GM12878 (cell line): ENCODE measurements around the gene XYLB. TPM values are rescaled to one million over a fixed set of nuclear protein-coding genes. Genes with fewer than 3 reads are reported as not detected.

Experiments used
- ATAC-seq: fragments of 200-7000 bp; cut with Tn5 transposase; 3 replicates; pipeline ENCODE4 v1.9.1; 2020; ENCODE audit warnings: mild to moderate bottlenecking, moderate library complexity
- BruUV-seq: library from RNA; stranded (reverse); fragments of 400-500 nt; replicated peaks from 2 replicates; lab custom pipeline; 2021; lab: Mats Ljungman, UMichigan
- CTCF ChIA-PET: fragments of 300-600 bp; sonication (Branson Sonifier 250); formaldehyde crosslinking; extraction: SDS; loops from one replicate; lab custom pipeline; 2021; ENCODE audit warnings: inconsistent platforms; lab: Yijun Ruan, JAX
- POLR2A ChIA-PET: fragments of 350-600 bp; formaldehyde crosslinking; extraction: SDS; loops from one replicate; lab custom pipeline; 2021; ENCODE audit warnings: inconsistent platforms; lab: Charles Lee
- RAD21 ChIA-PET: fragments of 300-600 bp; sonication (Branson Sonifier 250); formaldehyde crosslinking; loops from one replicate; lab custom pipeline; 2023; ENCODE audit warnings: antibody characterized with exemption; ENCODE audit not compliant: unreplicated experiment; lab: Charles Lee
- SMC1A ChIA-PET: fragments of 300-600 bp; sonication (Branson Sonifier 250); formaldehyde crosslinking; loops from one replicate; lab custom pipeline; 2023; ENCODE audit not compliant: unreplicated experiment, uncharacterized antibody; lab: Charles Lee
- DNase-seq: peaks from one replicate; pipeline ENCODE4 v3.0.0-alpha.2; 2011; ENCODE audit warnings: low read depth, low spot score
- FAIRE-seq: peaks from 3 replicates; lab custom pipeline; 2011; peaks lifted over from hg19 to GRCh38; lab: Jason Lieb, UNC
- H2AFZ ChIP-seq: 2 replicates; pipeline ENCODE4 v1.6.0; 2011; ENCODE audit warnings: low read depth, low read length, control low read depth; ENCODE audit not compliant: control insufficient read depth
- H3K27ac ChIP-seq: 2 replicates; pipeline ENCODE4 v1.5.1; 2011; ENCODE audit warnings: control low read depth; ENCODE audit not compliant: control insufficient read depth, insufficient read depth
- H3K27me3 ChIP-seq, 2 experiments: replicated peaks in 1 of 2; 2 replicates each; pipeline versions ENCODE4 v1.6.0 to v1.6.1; 2011; ENCODE audit warnings: low read length in 1 of 2; ENCODE audit not compliant: control insufficient read depth in 2 of 2, insufficient read depth in 2 of 2
- H3K36me3 ChIP-seq, 2 experiments: 2 replicates each; pipeline ENCODE4 v1.5.1; 2011; ENCODE audit warnings: low read length in 1 of 2; ENCODE audit not compliant: control insufficient read depth in 2 of 2, insufficient read depth in 2 of 2
- H3K4me1 ChIP-seq: 2 replicates; pipeline ENCODE4 v1.6.1; 2011; ENCODE audit warnings: mild to moderate bottlenecking, low read length, moderate library complexity, mixed read lengths; ENCODE audit not compliant: control insufficient read depth, insufficient read depth
- H3K4me2 ChIP-seq: 2 replicates; pipeline ENCODE4 v1.6.0; 2011; ENCODE audit warnings: control low read depth; ENCODE audit not compliant: control insufficient read depth, insufficient read depth
- H3K4me3 ChIP-seq: fragments of 200-600 bp; sonication (generic); 2 replicates; pipeline ENCODE4 v1.5.1; 2016
- H3K79me2 ChIP-seq: 2 replicates; pipeline ENCODE4 v1.6.0; 2011; ENCODE audit warnings: low read length; ENCODE audit not compliant: control insufficient read depth, insufficient read depth
- H3K9ac ChIP-seq: 2 replicates; pipeline ENCODE4 v1.8.0; 2011; ENCODE audit warnings: low read length, control low read depth, mixed read lengths; ENCODE audit not compliant: control insufficient read depth, insufficient read depth
- H3K9me3 ChIP-seq: replicated peaks from 3 replicates; pipeline ENCODE4 v1.5.1; 2011; ENCODE audit warnings: mild to moderate bottlenecking, low read length; ENCODE audit not compliant: control insufficient read depth, insufficient read depth
- H4K20me1 ChIP-seq: 2 replicates; pipeline ENCODE4 v1.6.0; 2011; ENCODE audit not compliant: control insufficient read depth, insufficient read depth
- BCL11A ChIP-seq: IDR thresholded peaks from 2 replicates; pipeline ENCODE4 v1.6.1; 2011; ENCODE audit warnings: low read depth, low read length
- BHLHE40 ChIP-seq, 2 experiments: fragments of 450-650 bp in 1 of 2; IDR thresholded peaks; 2 replicates each; pipeline ENCODE4 v1.6.1; 2011 to 2017; ENCODE audit warnings: low read depth in 2 of 2, borderline replicate concordance in 1 of 2, improper control_type of control experiment in 1 of 2, low read length in 1 of 2, mild to moderate bottlenecking in 1 of 2
- CBX3 ChIP-seq: fragments of 200-600 bp; sonication (generic); IDR thresholded peaks from 2 replicates; pipeline ENCODE4 v1.6.1; 2016; ENCODE audit warnings: low read depth, borderline replicate concordance
- CHD2 ChIP-seq: IDR thresholded peaks from 2 replicates; pipeline ENCODE4 v1.6.1; 2011; ENCODE audit warnings: low read depth, low read length, improper control_type of control experiment, borderline replicate concordance
- DPF2 ChIP-seq: fragments of 450-650 bp; IDR thresholded peaks from 2 replicates; pipeline ENCODE4 v1.6.1; 2017; ENCODE audit warnings: mild to moderate bottlenecking
- EP300 ChIP-seq, 2 experiments: fragments of 150-350 bp in 1 of 2; IDR thresholded peaks; 2 replicates each; pipeline ENCODE4 v1.6.1; 2011 to 2012; ENCODE audit warnings: low read depth in 2 of 2, low read length in 2 of 2, borderline replicate concordance in 1 of 2, improper control_type of control experiment in 1 of 2, inconsistent platforms in 1 of 2; ENCODE audit not compliant: control insufficient read depth in 1 of 2
- FOS ChIP-seq: IDR thresholded peaks from 3 replicates; pipeline ENCODE4 v1.6.1; 2011; ENCODE audit warnings: borderline replicate concordance; ENCODE audit not compliant: insufficient read length; ENCODE audit errors: extremely low read depth
- HCFC1 ChIP-seq: fragments of 150-350 bp; IDR thresholded peaks from 2 replicates; pipeline ENCODE4 v1.6.1; 2014; ENCODE audit warnings: low read length
- IRF3 ChIP-seq: fragments of 450-650 bp; IDR thresholded peaks from 2 replicates; pipeline ENCODE4 v1.6.1; 2014; ENCODE audit warnings: mild to moderate bottlenecking
- LARP7 ChIP-seq: fragments of 450-650 bp; IDR thresholded peaks from 2 replicates; pipeline ENCODE4 v1.6.1; 2017; ENCODE audit warnings: mild to moderate bottlenecking
- MTA2 ChIP-seq: fragments of 450-650 bp; IDR thresholded peaks from 2 replicates; pipeline ENCODE4 v1.6.1; 2016; ENCODE audit warnings: low read depth, mild to moderate bottlenecking, moderate library complexity
- PBX3 ChIP-seq: IDR thresholded peaks from 2 replicates; pipeline ENCODE4 v1.6.1; 2011; ENCODE audit warnings: mild to moderate bottlenecking, low read depth, low read length, moderate library complexity; ENCODE audit not compliant: insufficient replicate concordance
- PRDM15 ChIP-seq: fragments of 450-650 bp; formaldehyde crosslinking; IDR thresholded peaks from 2 replicates; pipeline ENCODE4 v1.4.0; 2020; ENCODE audit warnings: mild to moderate bottlenecking, moderate library complexity
- SMARCA5 ChIP-seq: fragments of 450-650 bp; IDR thresholded peaks from 2 replicates; pipeline ENCODE4 v1.6.1; 2017; ENCODE audit warnings: mild to moderate bottlenecking
- SUPT20H ChIP-seq: IDR thresholded peaks from 2 replicates; pipeline ENCODE4 v1.6.1; 2011; ENCODE audit warnings: low read depth, mild to moderate bottlenecking, low read length, moderate library complexity, borderline replicate concordance; ENCODE audit not compliant: control insufficient read depth
- TCF7 ChIP-seq: IDR thresholded peaks from 2 replicates; pipeline ENCODE4 v1.6.1; 2014; ENCODE audit warnings: antibody characterized with exemption, borderline replicate concordance
- USF2 ChIP-seq: IDR thresholded peaks from 2 replicates; pipeline ENCODE4 v1.6.1; 2011; ENCODE audit warnings: low read depth, low read length, improper control_type of control experiment, borderline replicate concordance
- ZBED1 ChIP-seq: IDR thresholded peaks from 2 replicates; pipeline ENCODE4 v1.6.1; 2016; ENCODE audit warnings: borderline replicate concordance
- WGBS: methylation state at CpG from one replicate; pipeline ENCODE4 v1.1.6; 2016; ENCODE audit warnings: low lambda C conversion rate; ENCODE audit not compliant: insufficient replicate concordance, insufficient coverage; ENCODE audit errors: missing lambda C conversion rate; 5-methylcytosine and 5-hydroxymethylcytosine counted together
- in situ Hi-C: fragments of 300-500 bp; cut with MboI; formaldehyde crosslinking; loops from 9 replicates; pipeline ENCODE4 v1.14.3; 2018; ENCODE audit warnings: mixed read lengths
- intact Hi-C: fragments of 100-400 bp; cut with micrococcal nuclease; formaldehyde crosslinking; loops from one replicate; pipeline ENCODE4 v1.14.2; 2022; ENCODE audit not compliant: unreplicated experiment
- polyA plus RNA-seq, 11 experiments: library from polyadenylated mRNA; depleted of rRNA in 4 of 11; unstranded in 6 of 11; stranded (reverse) in 5 of 11; fragments of >200 nt; fragmentation: Nextera tagmentation in 4 of 11; fragmentation: Illumina TruSeq in 1 of 11; extraction: Ambion mirVana in 4 of 11; extraction: Trizol in 1 of 11; gene quantifications; 1 replicate in 1 of 11; 2 replicates in 10 of 11; pipeline versions ENCODE4 v1.2.1 to v1.2.3, GENCODE V29; 2011 to 2016; ENCODE audit warnings: inconsistent platforms in 2 of 11, missing spikeins in 2 of 11, low read depth in 1 of 11
- total RNA-seq, 4 experiments: library from RNA; depleted of rRNA in 3 of 4; stranded (reverse); fragments of >200 nt in 3 of 4; fragmentation: Illumina TruSeq in 1 of 4; extraction: Trizol in 1 of 4; gene quantifications; 2 replicates each; pipeline versions ENCODE4 v1.2.1 to v1.2.3, GENCODE V29; 2013 to 2021

XYLB gene
- total and polyA plus RNA-seq, 10 of the 15 experiments (the other 5 are each of a cell fraction or from before 2014, with no cell fraction given), result 0.60 to 6.1 (median 3.5) TPM

GRCh38 chr3:38370149-38370548, 23.6 kb downstream of the XYLB start (continued):
- TF ChIP-seq SUPT20H, result no peak
- TF ChIP-seq MTA2, result no peak
- no peak for TF ChIP-seq CHD2
- TF ChIP-seq HCFC1, result no peak
- TF ChIP-seq BCL11A, result no peak
- TF ChIP-seq PBX3, result no peak
- TF ChIP-seq DPF2, result no peak
- no peak for TF ChIP-seq PRDM15 (CRISPR knock-in tag)

GRCh38 chr3:38370861-38371260, 24.3 kb downstream of the XYLB start:
- H3K79me2 ChIP-seq, result no peaks in the 10 kb centered on the region
- FAIRE-seq (no peak), ATAC-seq (no peak), DNase-seq (no peak)
- no peak overlapping the region for H3K4me3 ChIP-seq
- POLR2A ChIA-PET, result no interaction called here
- intact Hi-C loops, result no loop called here
- BruUV-seq, result no TSS peak
- H3K4me2 ChIP-seq, result no peak overlapping the region
- CTCF ChIA-PET, result no interaction called here
- WGBS, result 71% methylated on average over 4 of the region's 4 CpGs
- H3K4me1 ChIP-seq, result peaks cover 3% of the 10 kb centered on the region; the same call in 1 of the 2 replicates
- H3K27ac ChIP-seq, result no peak overlapping the region
- no peak overlapping the region for H3K9ac ChIP-seq
- SMC1A ChIA-PET, result no interaction called here
- no peak overlapping the region for H2AFZ ChIP-seq
- H4K20me1 ChIP-seq, result no peaks in the 10 kb centered on the region
- no peaks in the 10 kb centered on the region for H3K27me3 ChIP-seq
- RAD21 ChIA-PET, result no interaction called here
- H3K36me3 ChIP-seq, result peaks cover 0 to 5% of the 10 kb centered on the region in 2 experiments; a peak in 2 of 4 replicates
- no peaks in the 10 kb centered on the region for H3K9me3 ChIP-seq
- in situ Hi-C loops, result no loop called here
- TF ChIP-seq TCF7 (no peak), LARP7 (no peak), EP300 (IDR thresholded peaks at IDR 0.05; ENCODE audit: borderline replicate concordance in 1 of 2, control insufficient read depth in 1 of 2, low read depth in 2 of 2, low read length in 2 of 2) (no peak), SMARCA5 (no peak), CBX3 (no peak), ZBED1 (no peak), IRF3 (no peak), BHLHE40 (IDR thresholded peaks at IDR 0.05; ENCODE audit: borderline replicate concordance in 1 of 2, low read depth in 2 of 2, low read length in 1 of 2) (no peak), USF2 (no peak), FOS (no peak)
